Uterus (tissue), 4 donors: ENCODE results near the gene WDR43. TPM values are rescaled to one million over a fixed set of nuclear protein-coding genes. Genes with fewer than 3 reads are reported as not detected.
A peak's percentile ranks its signal among the peaks of the same experiment; 100 is the strongest.

Experiments used
- DNase-seq, 2 donors: peaks; one replicate each; pipeline ENCODE4 v3.0.0-alpha.2; 2019 to 2020
- H3K27ac ChIP-seq, 2 donors: fragments of 200-600 bp; sonication (generic); 1 replicate in 1 of 2; 2 replicates in 1 of 2; pipeline ENCODE4 v1.5.1; 2016 to 2018
- H3K27me3 ChIP-seq, 2 donors: fragments of 200-600 bp; sonication (generic); one replicate each; pipeline ENCODE4 v1.5.1; 2018 to 2019; ENCODE audit warnings: control low read depth in 1 of 2
- H3K36me3 ChIP-seq, 2 donors: fragments of 200-600 bp; sonication (generic); one replicate each; pipeline ENCODE4 v1.5.1; 2019; ENCODE audit warnings: control low read depth in 1 of 2
- H3K4me1 ChIP-seq, 2 donors: fragments of 200-600 bp; sonication (generic); one replicate each; pipeline ENCODE4 v1.5.1; 2018 to 2019; ENCODE audit warnings: control low read depth in 1 of 2
- H3K4me3 ChIP-seq, 2 donors: fragments of 200-600 bp; sonication (generic); 1 replicate in 1 of 2; 2 replicates in 1 of 2; pipeline ENCODE4 v1.5.1; 2018 to 2019; ENCODE audit warnings: mild to moderate bottlenecking in 1 of 2
- H3K9me3 ChIP-seq, 2 donors: fragments of 200-600 bp; sonication (generic); one replicate each; pipeline ENCODE4 v1.5.1; 2019; ENCODE audit warnings: control low read depth in 1 of 2
- POLR2A ChIP-seq, 2 donors: fragments of 450-650 bp; IDR thresholded peaks; one replicate each; pipeline ENCODE4 v1.6.1; 2016; ENCODE audit warnings: antibody characterized with exemption in 2 of 2, mild to moderate bottlenecking in 1 of 2, moderate library complexity in 1 of 2
- intact Hi-C: fragments of 100-400 bp; cut with DNase I; formaldehyde crosslinking; loops from one replicate; pipeline ENCODE4 v1.15.1; 2023; ENCODE audit warnings: low total_unique reads
- total RNA-seq, 4 donors: library from RNA; depleted of rRNA in 3 of 4; stranded (reverse); fragments of >200 nt in 3 of 4; gene quantifications; one replicate each; pipeline versions ENCODE4 v1.1.0 to v1.2.4, GENCODE V29; 2014 to 2023
- TF ChIP-seq, protein P1 (sequence below), 4 experiments: fragments of 200-600 bp in 2 of 4; fragments of 450-650 bp in 2 of 4; sonication (generic) in 2 of 4; IDR thresholded peaks; one replicate each; pipeline ENCODE4 v1.5.1; 2016 to 2019; ENCODE audit warnings: antibody characterized with exemption in 4 of 4, mild to moderate bottlenecking in 2 of 4, moderate library complexity in 1 of 4
- donor health status: DM: yes; HTN: yes; CAD: no.

The WDR43 gene
- total RNA-seq, 4 donors from 2014 or later = 42.9 to 82.2 (median 74.6) TPM

DNA sequence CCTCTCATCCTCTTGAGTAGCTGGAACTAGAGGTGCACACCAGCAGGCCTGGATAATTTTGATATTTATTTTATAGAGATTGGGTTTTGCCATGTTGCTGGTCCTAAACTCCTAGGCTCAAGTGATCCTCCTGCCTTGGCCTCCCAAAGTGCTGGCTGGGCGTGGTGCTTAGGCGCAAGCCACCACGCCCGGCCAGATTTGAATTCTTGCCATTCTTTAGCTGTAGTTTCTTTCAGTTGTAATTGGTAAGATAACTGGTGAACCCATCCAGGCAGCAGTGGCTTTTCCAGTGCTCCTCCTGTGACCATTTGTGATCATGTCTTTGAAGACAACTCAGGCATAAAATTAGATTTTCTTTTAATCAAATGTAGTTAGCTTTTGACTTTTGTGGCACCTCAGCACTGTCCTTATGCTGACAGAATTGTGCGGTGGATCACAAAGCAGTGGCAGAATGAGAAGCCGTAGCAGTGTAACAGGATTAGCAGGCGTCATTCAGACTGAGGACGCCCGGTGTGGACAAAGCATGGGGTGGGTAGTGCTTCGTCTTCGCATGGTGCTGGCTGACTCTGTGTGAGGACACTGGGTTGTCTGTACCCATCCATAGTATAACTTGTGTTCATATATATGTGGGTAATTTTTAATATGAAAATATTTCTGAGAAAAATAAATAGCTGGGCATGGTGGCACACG lies 56.6 kb downstream of the WDR43 start:
- Histone ChIP-seq H3K27me3 (no peaks in the 10 kb centered on the region), H3K4me1 (no peaks in the 10 kb centered on the region), H3K4me3 (no peak overlapping the region), H3K9me3 (no peaks in the 10 kb centered on the region), H3K27ac (peak overlapping the region in 1 of 2 donors; percentile 29), H3K36me3 (no peaks in the 10 kb centered on the region)
- TF ChIP-seq, protein P1, sequence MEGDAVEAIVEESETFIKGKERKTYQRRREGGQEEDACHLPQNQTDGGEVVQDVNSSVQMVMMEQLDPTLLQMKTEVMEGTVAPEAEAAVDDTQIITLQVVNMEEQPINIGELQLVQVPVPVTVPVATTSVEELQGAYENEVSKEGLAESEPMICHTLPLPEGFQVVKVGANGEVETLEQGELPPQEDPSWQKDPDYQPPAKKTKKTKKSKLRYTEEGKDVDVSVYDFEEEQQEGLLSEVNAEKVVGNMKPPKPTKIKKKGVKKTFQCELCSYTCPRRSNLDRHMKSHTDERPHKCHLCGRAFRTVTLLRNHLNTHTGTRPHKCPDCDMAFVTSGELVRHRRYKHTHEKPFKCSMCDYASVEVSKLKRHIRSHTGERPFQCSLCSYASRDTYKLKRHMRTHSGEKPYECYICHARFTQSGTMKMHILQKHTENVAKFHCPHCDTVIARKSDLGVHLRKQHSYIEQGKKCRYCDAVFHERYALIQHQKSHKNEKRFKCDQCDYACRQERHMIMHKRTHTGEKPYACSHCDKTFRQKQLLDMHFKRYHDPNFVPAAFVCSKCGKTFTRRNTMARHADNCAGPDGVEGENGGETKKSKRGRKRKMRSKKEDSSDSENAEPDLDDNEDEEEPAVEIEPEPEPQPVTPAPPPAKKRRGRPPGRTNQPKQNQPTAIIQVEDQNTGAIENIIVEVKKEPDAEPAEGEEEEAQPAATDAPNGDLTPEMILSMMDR (IDR thresholded peaks at IDR 0.05) = no peak
- no peak for TF ChIP-seq POLR2A (IDR thresholded peaks at IDR 0.05)
- intact Hi-C loops = loop anchor here (10.0 kb wide), 1 partner anchor 244 kb away; no protein-coding TSS in a partner anchor
- DNase-seq = no peak

GRCh38 chr2:28951910-28952835 lies 57.7 kb downstream of the WDR43 start:
- no peaks in the 10 kb centered on the region for H3K9me3 ChIP-seq
- TF ChIP-seq POLR2A (IDR thresholded peaks at IDR 0.05) = no peak
- TF ChIP-seq, protein P1 (IDR thresholded peaks at IDR 0.05) = peak in 1 of 4 experiments; percentile 2
- intact Hi-C loops = loop anchor here (10.0 kb wide), 1 partner anchor 243 kb away; no protein-coding TSS in a partner anchor
- no peak overlapping the region for H3K4me3 ChIP-seq
- no peaks in the 10 kb centered on the region for H3K4me1 ChIP-seq
- H3K36me3 ChIP-seq = no peaks in the 10 kb centered on the region
- no peaks in the 10 kb centered on the region for H3K27me3 ChIP-seq
- peak; percentile 17 to 28 for DNase-seq
- H3K27ac ChIP-seq = peak overlapping the region in 1 of 2 donors; percentile 29

- Histone ChIP-seq H3K36me3 (no peaks in the 10 kb centered on the region), H3K4me1 (no peaks in the 10 kb centered on the region), H3K27me3 (no peaks in the 10 kb centered on the region), H3K27ac (no peak overlapping the region), H3K4me3 (no peak overlapping the region), H3K9me3 (no peaks in the 10 kb centered on the region)
- no peak for TF ChIP-seq POLR2A (IDR thresholded peaks at IDR 0.05)
- TF ChIP-seq, protein P1 (IDR thresholded peaks at IDR 0.05) = no peak
- no peak for DNase-seq
- intact Hi-C loops = loop anchor here (10.0 kb wide), 1 partner anchor 242 kb away; no protein-coding TSS in a partner anchor
These were observed 58.4 kb downstream of the WDR43 start for GRCh38 chr2:28952836-28953211.

DNA sequence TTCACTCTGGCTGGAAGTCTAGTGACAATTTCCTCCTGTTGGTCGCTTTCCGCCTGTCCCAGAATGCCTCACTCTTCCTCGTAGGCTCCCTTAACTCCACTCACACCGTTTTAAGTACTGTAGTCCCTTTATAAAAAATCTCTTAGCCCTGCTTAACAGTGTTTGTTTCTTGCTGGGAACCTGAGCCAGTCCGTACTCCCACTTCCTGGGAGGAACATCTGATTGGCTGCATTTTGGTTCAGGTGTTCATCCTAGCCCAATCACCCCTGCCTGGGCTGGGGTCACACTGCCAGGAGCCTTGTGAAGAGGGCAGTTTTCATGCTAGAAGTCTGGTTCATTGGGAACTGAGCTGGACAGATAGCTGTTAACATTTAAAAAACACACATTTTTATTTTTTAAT lies 61.0 kb downstream of the WDR43 start:
- H3K36me3 ChIP-seq = no peaks in the 10 kb centered on the region
- no peaks in the 10 kb centered on the region for H3K4me1 ChIP-seq
- intact Hi-C loops = loop anchor here (10.0 kb wide), 1 partner anchor 239 kb away; no protein-coding TSS in a partner anchor
- DNase-seq = no peak
- H3K9me3 ChIP-seq = no peaks in the 10 kb centered on the region
- TF ChIP-seq, protein P1 (IDR thresholded peaks at IDR 0.05) = no peak
- no peak for TF ChIP-seq POLR2A (IDR thresholded peaks at IDR 0.05)
- H3K27me3 ChIP-seq = no peaks in the 10 kb centered on the region
- no peak overlapping the region for H3K4me3 ChIP-seq
- no peak overlapping the region for H3K27ac ChIP-seq
